Heart right ventricle (tissue), 16 donors: ENCODE results near the gene ATP8B2. TPM values are rescaled to one million over a fixed set of nuclear protein-coding genes. Genes with fewer than 3 reads are reported as not detected.
"Not testable (repeated sequence)": the region's sequence is repeated elsewhere in the genome, so short reads cannot be mapped to it uniquely, and the experiment has no call there.

Experiments
- ATAC-seq, 8 donors: fragments of 200-7000 bp; cut with Tn5 transposase; one replicate each; pipeline ENCODE4 v1.9.1; 2020; ENCODE audit warnings: mild to moderate bottlenecking in 8 of 8, moderate library complexity in 8 of 8, moderate number of reproducible peaks in 1 of 8
- DNase-seq, 2 donors: peaks; one replicate each; pipeline ENCODE4 v3.0.0-alpha.2; 2020
- H3K27ac ChIP-seq, 10 donors: fragments of 200-600 bp; sonication (generic) in 2 of 10; one replicate each; pipeline versions ENCODE4 v1.5.0 to v1.8.0; 2020 to 2022; ENCODE audit warnings: mild to moderate bottlenecking in 3 of 10
- H3K27me3 ChIP-seq, 7 donors: fragments of 200-600 bp; one replicate each; pipeline ENCODE4 v1.8.0; 2021 to 2022; ENCODE audit warnings: mild to moderate bottlenecking in 2 of 7
- H3K36me3 ChIP-seq, 9 donors: fragments of 200-600 bp; sonication (generic) in 1 of 9; one replicate each; pipeline versions ENCODE4 v1.5.0 to v1.8.0; 2020 to 2022; ENCODE audit warnings: mild to moderate bottlenecking in 2 of 9
- H3K4me1 ChIP-seq, 9 donors: fragments of 200-600 bp; sonication (generic) in 1 of 9; one replicate each; pipeline versions ENCODE4 v1.5.0 to v1.8.0; 2020 to 2022; ENCODE audit warnings: mild to moderate bottlenecking in 4 of 9
- H3K4me3 ChIP-seq, 10 donors: fragments of 200-600 bp; sonication (generic) in 2 of 10; one replicate each; pipeline versions ENCODE4 v1.5.0 to v1.8.0; 2020 to 2022; ENCODE audit warnings: mild to moderate bottlenecking in 7 of 10, moderate library complexity in 2 of 10
- H3K9me3 ChIP-seq, 11 donors: fragments of 200-600 bp in 10 of 11; sonication (generic) in 2 of 11; one replicate each; pipeline versions ENCODE4 v1.5.0 to v1.8.0; 2013 to 2022; ENCODE audit warnings: mild to moderate bottlenecking in 2 of 11, control low read depth in 1 of 11, moderate library complexity in 1 of 11
- WGBS, 2 donors: extraction: QIAGEN DNeasy Blood & Tissue Kit; methylation state at CpG; one replicate each; pipeline ENCODE4 v1.1.7; 2013; ENCODE audit warnings: inconsistent platforms in 1 of 2; 5-methylcytosine and 5-hydroxymethylcytosine counted together
- intact Hi-C, 10 donors: fragments of 100-400 bp; cut with DNase I; formaldehyde crosslinking; loops; one replicate each; pipeline versions ENCODE4 v1.11.1 to v1.14.2; 2022
- polyA plus RNA-seq, 2 donors: library from polyadenylated mRNA; stranded (reverse); fragments of 200-250 nt; gene quantifications; one replicate each; pipeline ENCODE4 v1.2.3, GENCODE V29; 2013
- total RNA-seq, 10 donors: library from RNA; stranded (reverse); fragmentation: NEBNext Ultra II Directional in 3 of 10; extraction: Animal tissue kit (Norgen Biotek cat#: 25700) in 3 of 10; gene quantifications; one replicate each; pipeline versions ENCODE4 v1.2.1 to v1.2.4, GENCODE V29; 2021 to 2023
- TF ChIP-seq, protein P1 (sequence below), 9 donors: fragments of 200-600 bp; sonication (generic) in 2 of 9; IDR thresholded peaks; one replicate each; pipeline versions ENCODE4 v1.5.0 to v1.8.0; 2021 to 2022; ENCODE audit warnings: antibody characterized with exemption in 9 of 9, mild to moderate bottlenecking in 5 of 9, moderate library complexity in 1 of 9
- donor health status: Arrhythmogenic right ventricular cardiomyopathy.
- donor health status: ischemic (EF 13 %, LVEDD 7.1; RV severe dilation, severe dysfunction).
- donor health status: healthy with polysubstance abuse.
- donor health status: DM: no; HTN: yes; CAD: no.
- donor health status: DM: no; HTN: no; CAD: no.
- donor health status: ischemic (EF 25% LVEDD 6.9; RV normal size, moderate dysfunction).
- donor health status: ischemic (EF 25% LVEDD 5.7; RV mildly dilated, moderate dysfunction).
- donor health status: healthy.
- donor health status: DM: yes; HTN: yes; CAD: no.
- donor health status: Ischemic cardiomyopathy.
- donor health status: ischemic (EF 35%, LVEDD 5.7; RV mildly dilated, moderate dysfunction).
- donor health status: nonischemic (EF 11% LVEDD 7.7; RV severe dilation, severe dysfunction).
- donor health status: DM: yes; HTN: yes; CAD: no.
- donor health status: PGD.
- donor health status: ischemic (EF 29% LVEDD 5.4; RV normal size, mild dysfunction).
- donor health status: nonischemic (EF 23%, LVEDD 6.1; RV moderate dilation, normal function).

ATP8B2 gene
- total and polyA plus RNA-seq, 12 donors: 8.0 to 17.3 (median 13.3) TPM

DNA sequence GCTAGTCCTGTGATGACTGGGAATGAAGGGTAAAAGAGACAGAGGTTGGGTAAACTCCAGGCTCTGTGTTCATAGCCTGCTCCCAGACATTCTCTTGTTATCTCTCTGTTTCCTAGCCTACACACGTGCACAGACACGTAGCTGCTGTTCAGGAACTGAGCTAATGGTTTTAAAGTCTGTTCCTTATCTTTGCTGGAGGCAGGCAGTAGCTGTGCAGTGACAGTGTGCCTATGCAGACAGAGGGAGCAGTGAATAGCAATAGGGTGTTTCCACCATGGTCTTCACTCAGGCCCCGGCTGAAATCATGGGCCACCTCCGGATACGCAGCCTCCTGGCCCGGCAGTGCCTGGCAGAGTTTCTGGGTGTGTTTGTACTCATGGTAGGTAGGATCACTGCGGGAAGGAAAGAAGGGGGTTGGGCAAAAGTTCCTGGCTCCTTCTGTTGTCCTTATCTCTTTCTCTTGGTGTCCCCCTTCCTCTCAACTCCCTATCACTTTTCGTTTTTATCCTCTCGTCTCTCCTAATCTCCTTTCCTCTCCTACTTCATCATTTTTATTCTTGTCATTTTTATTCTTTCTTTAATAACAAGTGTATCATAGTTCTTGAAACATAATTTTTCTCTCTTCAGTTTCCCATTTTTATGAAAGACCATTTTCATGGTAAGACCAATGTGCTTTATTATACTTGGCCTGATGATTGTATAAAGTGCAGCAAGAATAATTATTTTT, 4.3 kb upstream of the ATP8B2 start, which contains the start of gene AQP10:
Gene AQP10 (plus strand): TSS at position 212 of the 727 bp plus-strand sequence. CDS start 63 bp downstream, at position 275.
- H3K36me3 ChIP-seq: no peaks in the 10 kb centered on the region
- peaks cover 3 to 25% (median 19%) of the 10 kb centered on the region in 9 donors for H3K4me1 ChIP-seq
- WGBS, 2 donors: 4 to 10% methylated on average over 9 of the region's 9 CpGs
- peaks cover 0 to 20% (median 0%) of the 10 kb centered on the region in 7 donors for H3K27me3 ChIP-seq
- TF ChIP-seq, protein P1, sequence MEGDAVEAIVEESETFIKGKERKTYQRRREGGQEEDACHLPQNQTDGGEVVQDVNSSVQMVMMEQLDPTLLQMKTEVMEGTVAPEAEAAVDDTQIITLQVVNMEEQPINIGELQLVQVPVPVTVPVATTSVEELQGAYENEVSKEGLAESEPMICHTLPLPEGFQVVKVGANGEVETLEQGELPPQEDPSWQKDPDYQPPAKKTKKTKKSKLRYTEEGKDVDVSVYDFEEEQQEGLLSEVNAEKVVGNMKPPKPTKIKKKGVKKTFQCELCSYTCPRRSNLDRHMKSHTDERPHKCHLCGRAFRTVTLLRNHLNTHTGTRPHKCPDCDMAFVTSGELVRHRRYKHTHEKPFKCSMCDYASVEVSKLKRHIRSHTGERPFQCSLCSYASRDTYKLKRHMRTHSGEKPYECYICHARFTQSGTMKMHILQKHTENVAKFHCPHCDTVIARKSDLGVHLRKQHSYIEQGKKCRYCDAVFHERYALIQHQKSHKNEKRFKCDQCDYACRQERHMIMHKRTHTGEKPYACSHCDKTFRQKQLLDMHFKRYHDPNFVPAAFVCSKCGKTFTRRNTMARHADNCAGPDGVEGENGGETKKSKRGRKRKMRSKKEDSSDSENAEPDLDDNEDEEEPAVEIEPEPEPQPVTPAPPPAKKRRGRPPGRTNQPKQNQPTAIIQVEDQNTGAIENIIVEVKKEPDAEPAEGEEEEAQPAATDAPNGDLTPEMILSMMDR (IDR thresholded peaks at IDR 0.05): peak in 2 of 9 donors; percentile 24 to 26
- no peak within 1 kb of the TSS for H3K4me3 ChIP-seq
- H3K27ac ChIP-seq: peak within 1 kb of the TSS in 2 of 10 donors; percentile 26 to 53
- intact Hi-C loops: loop anchor here in 2 of 10 donors (5.0 to 10.0 kb wide), 2 partner anchors 49 to 234 kb away; partner anchors contain the start of genes HAX1 (in 1 of the 2) and UBE2Q1 (in 1 of the 2)
- H3K9me3 ChIP-seq: peaks cover 0 to 12% (median 0%) of the 10 kb centered on the region in 11 donors
- DNase-seq (no peak), ATAC-seq (peak; percentile 15 to 66 (median 40))

DNA sequence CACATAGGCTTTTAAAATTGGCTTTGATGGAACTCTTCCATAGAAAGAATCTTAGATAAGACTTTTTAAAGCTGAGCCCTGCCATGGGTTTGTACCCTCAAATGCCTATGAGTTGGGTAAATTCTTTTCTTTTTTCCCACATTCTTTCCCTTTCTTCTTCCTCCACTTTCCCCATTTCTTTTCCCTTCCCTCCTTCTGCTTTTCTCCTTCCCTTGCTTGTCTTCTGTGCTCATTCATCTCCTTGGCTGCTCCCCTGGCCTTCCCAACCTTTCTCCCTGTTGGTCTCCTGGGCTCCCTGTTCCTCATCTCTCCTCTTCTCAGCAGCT, 3.8 kb upstream of the ATP8B2 start:
- H3K36me3 ChIP-seq, H3K9me3 ChIP-seq, ATAC-seq, DNase-seq, H3K4me3 ChIP-seq: not testable (repeated sequence)
- intact Hi-C loops: loop anchor here in 2 of 10 donors (5.0 to 10.0 kb wide), 2 partner anchors 49 to 233 kb away; partner anchors contain the start of genes HAX1 (in 1 of the 2) and UBE2Q1 (in 1 of the 2)
- H3K27ac ChIP-seq: peak overlapping the region in 1 of 10 donors; percentile 53
- peaks cover 6 to 30% (median 24%) of the 10 kb centered on the region in 9 donors for H3K4me1 ChIP-seq
- H3K27me3 ChIP-seq: peaks cover 0 to 26% (median 0%) of the 10 kb centered on the region in 7 donors

DNA sequence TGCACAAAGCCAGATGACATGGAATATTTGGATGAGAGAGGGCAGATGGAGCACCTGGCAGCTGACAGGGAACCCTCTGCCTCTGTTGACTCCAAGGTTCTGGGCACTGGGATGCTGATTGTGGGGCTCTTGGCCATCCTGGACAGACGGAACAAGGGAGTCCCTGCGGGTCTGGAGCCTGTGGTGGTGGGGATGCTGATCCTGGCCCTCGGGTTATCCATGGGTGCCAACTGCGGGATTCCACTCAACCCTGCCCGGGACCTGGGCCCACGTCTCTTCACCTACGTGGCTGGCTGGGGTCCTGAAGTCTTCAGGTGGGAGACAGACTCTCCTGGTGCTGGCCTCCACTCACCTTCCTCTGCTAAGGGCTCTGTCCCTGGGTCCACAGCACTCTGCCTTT, 1.8 kb upstream of the ATP8B2 start:
- Histone ChIP-seq H3K9me3 (no peaks in the 10 kb centered on the region), H3K27ac (no peak overlapping the region), H3K36me3 (no peaks in the 10 kb centered on the region), H3K4me3 (no peak overlapping the region), H3K27me3 (peaks cover 0 to 27% (median 0%) of the 10 kb centered on the region in 7 donors), H3K4me1 (peaks cover 15 to 49% (median 43%) of the 10 kb centered on the region in 9 donors)
- DNase-seq (no peak), ATAC-seq (no peak)
- TF ChIP-seq, protein P1 (IDR thresholded peaks at IDR 0.05): no peak
- WGBS, 2 donors: 92 to 93% methylated on average over 7 of the region's 7 CpGs
- intact Hi-C loops: loop anchor here in 2 of 10 donors (5.0 to 10.0 kb wide), 2 partner anchors 51 to 231 kb away; partner anchors contain the start of genes HAX1 (in 1 of the 2) and UBE2Q1 (in 1 of the 2)

DNA sequence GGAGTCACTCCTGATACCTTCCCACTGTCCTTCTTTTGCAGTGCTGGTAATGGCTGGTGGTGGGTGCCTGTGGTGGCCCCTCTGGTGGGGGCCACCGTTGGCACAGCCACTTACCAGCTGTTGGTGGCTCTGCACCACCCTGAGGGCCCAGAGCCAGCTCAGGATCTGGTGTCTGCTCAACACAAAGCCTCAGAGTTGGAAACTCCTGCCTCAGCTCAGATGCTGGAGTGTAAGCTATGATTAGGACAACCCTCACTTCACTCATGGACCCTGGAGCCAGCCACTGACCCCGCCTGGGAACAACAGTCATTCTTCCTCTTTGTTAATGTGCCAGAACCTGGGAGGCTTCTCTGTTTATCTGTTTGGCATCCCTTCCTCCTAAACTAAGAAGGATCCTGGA, 1.1 kb upstream of the ATP8B2 start:
- 56 to 76% methylated on average over 2 of the region's 2 CpGs for WGBS, 2 donors
- DNase-seq (no peak), ATAC-seq (no peak)
- Histone ChIP-seq H3K27ac (peak overlapping the region in 3 of 10 donors; percentile 6 to 92 (median 89)), H3K36me3 (no peaks in the 10 kb centered on the region), H3K4me3 (peak overlapping the region in 7 of 10 donors; percentile 69 to 89 (median 78)), H3K9me3 (no peaks in the 10 kb centered on the region), H3K4me1 (peaks cover 19 to 54% (median 47%) of the 10 kb centered on the region in 9 donors), H3K27me3 (peaks cover 0 to 33% (median 0%) of the 10 kb centered on the region in 7 donors)
- TF ChIP-seq, protein P1 (IDR thresholded peaks at IDR 0.05): no peak
- intact Hi-C loops: loop anchor here in 2 of 10 donors (5.0 to 10.0 kb wide), 2 partner anchors 52 to 231 kb away; partner anchors contain the start of genes HAX1 (in 1 of the 2) and UBE2Q1 (in 1 of the 2)
